WTC11 (cell line): ENCODE data around the gene GALT. TPM values are rescaled to one million over a fixed set of nuclear protein-coding genes. Genes with fewer than 3 reads are reported as not detected.

Source experiments
- ATAC-seq: fragments of 200-7000 bp; cut with Tn5 transposase; 2 replicates; pipeline ENCODE4 v1.10.0; 2021; ENCODE audit warnings: mild to moderate bottlenecking, moderate library complexity
- CTCF ChIA-PET: fragments of 300-600 bp; sonication (Branson Sonifier 250); formaldehyde crosslinking; loops from one replicate; lab custom pipeline; 2021; ENCODE audit warnings: antibody characterized with exemption; lab: Charles Lee
- POLR2A ChIA-PET: fragments of 350-600 bp; sonication (Branson Sonifier 250); formaldehyde crosslinking; loops from one replicate; lab custom pipeline; 2021; ENCODE audit warnings: antibody characterized with exemption; lab: Charles Lee
- DNase-seq: peaks from one replicate; pipeline ENCODE4 v3.0.0; 2021; ENCODE audit warnings: low spot score
- H3K27ac Mint-ChIP-seq: 2 replicates; pipeline ENCODE4 v1.8.0; 2021; ENCODE audit warnings: mixed read lengths
- H3K27me3 Mint-ChIP-seq: 2 replicates; pipeline ENCODE4 v1.8.0; 2021; ENCODE audit warnings: low read depth, mild to moderate bottlenecking, moderate library complexity, mixed read lengths
- H3K36me3 Mint-ChIP-seq: 2 replicates; pipeline ENCODE4 v1.8.0; 2021; ENCODE audit warnings: mixed read lengths
- H3K4me1 Mint-ChIP-seq: 2 replicates; pipeline ENCODE4 v1.8.0; 2022; ENCODE audit warnings: mixed read lengths
- H3K4me3 Mint-ChIP-seq: 2 replicates; pipeline ENCODE4 v1.8.0; 2021; ENCODE audit warnings: mild to moderate bottlenecking, moderate library complexity, mixed read lengths
- H3K9me3 Mint-ChIP-seq: 2 replicates; pipeline ENCODE4 v1.8.0; 2021; ENCODE audit warnings: mixed read lengths
- CBFB ChIP-seq: sonication (generic); formaldehyde crosslinking; IDR thresholded peaks from 2 replicates; pipeline ENCODE4 v1.8.1; 2022; ENCODE audit warnings: mild to moderate bottlenecking, low read depth, missing genetic modification reagents
- EMX1 ChIP-seq: fragments of 250-450 bp; sonication (Bioruptor Pico); IDR thresholded peaks from 2 replicates; pipeline ENCODE4 v1.8.0; 2021; ENCODE audit warnings: mild to moderate bottlenecking
- ESRRA ChIP-seq: sonication (generic); formaldehyde crosslinking; IDR thresholded peaks from 2 replicates; pipeline ENCODE4 v1.8.1; 2022; ENCODE audit warnings: mild to moderate bottlenecking, missing genetic modification reagents, borderline replicate concordance
- ETV6 ChIP-seq: sonication (generic); formaldehyde crosslinking; IDR thresholded peaks from 2 replicates; pipeline ENCODE4 v1.8.1; 2022; ENCODE audit warnings: mild to moderate bottlenecking, missing genetic modification reagents
- GABPB1 ChIP-seq: sonication (generic); formaldehyde crosslinking; IDR thresholded peaks from 2 replicates; pipeline ENCODE4 v1.8.1; 2023; ENCODE audit warnings: mild to moderate bottlenecking, missing genetic modification reagents
- HMGA2 ChIP-seq: fragments of 250-450 bp; sonication (Bioruptor Pico); IDR thresholded peaks from 2 replicates; pipeline ENCODE4 v1.4.0; 2021; ENCODE audit warnings: mild to moderate bottlenecking, moderate library complexity
- JAZF1 ChIP-seq: fragments of 250-450 bp; sonication (Bioruptor Pico); IDR thresholded peaks from 2 replicates; pipeline ENCODE4 v1.9.0; 2021; ENCODE audit warnings: moderate library complexity, mild to moderate bottlenecking, inconsistent platforms
- SMAD3 ChIP-seq: sonication (generic); formaldehyde crosslinking; IDR thresholded peaks from 2 replicates; pipeline ENCODE4 v1.8.0; 2022; ENCODE audit warnings: missing genetic modification reagents, mild to moderate bottlenecking, borderline replicate concordance
- ZNF671 ChIP-seq: fragments of 250-450 bp; sonication (Bioruptor Pico); IDR thresholded peaks from 2 replicates; pipeline ENCODE4 v1.8.0; 2021; ENCODE audit warnings: mild to moderate bottlenecking
- total RNA-seq: library from RNA; stranded (reverse); gene quantifications from 3 replicates; pipeline ENCODE4 v1.2.3, GENCODE V29; 2021
- TF ChIP-seq, protein P1 (sequence below): sonication (generic); formaldehyde crosslinking; IDR thresholded peaks from 2 replicates; pipeline ENCODE4 v1.8.1; 2022; ENCODE audit warnings: mild to moderate bottlenecking, moderate library complexity, missing genetic modification reagents
- TF ChIP-seq, protein P2 (sequence below): sonication (generic); formaldehyde crosslinking; IDR thresholded peaks from 2 replicates; pipeline ENCODE4 v1.8.1; 2022; ENCODE audit warnings: low read depth, mild to moderate bottlenecking, moderate library complexity, missing genetic modification reagents, borderline replicate concordance
- TF ChIP-seq, protein P3 (sequence below): sonication (generic); formaldehyde crosslinking; IDR thresholded peaks from 2 replicates; pipeline ENCODE4 v1.8.1; 2023; ENCODE audit warnings: mild to moderate bottlenecking, moderate library complexity, missing genetic modification reagents
- TF ChIP-seq, protein P4 (sequence below): fragments of 250-450 bp; sonication (Bioruptor Pico); IDR thresholded peaks from 2 replicates; pipeline ENCODE4 v1.9.0; 2021; ENCODE audit warnings: mild to moderate bottlenecking
- TF ChIP-seq, protein P5 (sequence below): sonication (generic); formaldehyde crosslinking; IDR thresholded peaks from 2 replicates; pipeline ENCODE4 v1.8.0; 2022; ENCODE audit warnings: mild to moderate bottlenecking, missing genetic modification reagents
- TF ChIP-seq, protein P6 (sequence below): sonication (generic); formaldehyde crosslinking; IDR thresholded peaks from 2 replicates; pipeline ENCODE4 v1.8.0; 2023; ENCODE audit warnings: missing genetic modification reagents, mild to moderate bottlenecking, borderline replicate concordance

Gene GALT
- total RNA-seq, 1 experiment from 2014 or later, result 39.7 TPM

DNA sequence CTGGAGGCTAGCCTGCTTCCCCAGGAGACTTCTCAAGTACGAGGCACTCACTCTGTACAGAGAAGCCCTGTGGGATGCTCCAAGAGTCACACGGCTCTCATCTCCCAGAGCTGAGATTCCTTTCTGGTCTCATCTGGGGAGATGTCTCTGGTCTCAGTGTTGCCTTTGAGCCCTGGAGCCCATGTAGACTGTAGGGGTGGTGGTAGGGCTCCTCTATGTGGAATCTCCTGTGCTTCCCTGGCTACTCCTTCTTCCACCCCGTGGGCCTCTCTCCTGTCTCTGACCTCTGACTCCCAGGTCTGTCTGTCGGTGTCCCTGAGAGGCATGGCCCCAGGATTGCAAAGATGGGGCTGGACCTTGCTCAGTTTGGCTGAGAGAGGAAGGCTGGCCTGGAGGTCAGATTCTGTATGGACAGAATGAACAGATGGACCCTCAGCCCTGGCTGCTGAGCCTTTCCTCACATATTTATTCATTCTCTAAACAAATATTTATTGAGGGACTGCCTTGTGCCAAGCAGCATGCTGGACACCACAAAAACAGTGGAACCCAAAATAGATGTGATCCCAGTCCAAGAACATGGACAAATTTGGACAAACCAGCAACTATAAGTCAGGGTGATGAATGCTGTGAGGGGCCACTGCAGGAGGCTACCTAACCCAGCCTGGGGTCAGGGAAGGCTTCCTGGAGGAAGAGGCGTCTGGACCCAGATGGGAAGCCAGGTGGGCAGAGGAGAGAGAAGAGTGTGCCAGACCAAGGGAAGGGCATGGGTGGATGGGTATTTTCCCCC is 42.0 kb downstream of the GALT start:
- no peak overlapping the region for H3K27ac Mint-ChIP-seq
- CTCF ChIA-PET, result interaction anchor here (1.0 to 9.0 kb wide), 4 partner anchors 13 to 14 kb away, joined by 3 to 60 read pairs (median 16); no protein-coding TSS in a partner anchor
- POLR2A ChIA-PET, result no interaction called here

GRCh38 chr9:34689116-34689470 is 42.6 kb downstream of the GALT start:
- peaks cover 16% of the 10 kb centered on the region for H3K4me1 Mint-ChIP-seq
- TF ChIP-seq, protein P1, sequence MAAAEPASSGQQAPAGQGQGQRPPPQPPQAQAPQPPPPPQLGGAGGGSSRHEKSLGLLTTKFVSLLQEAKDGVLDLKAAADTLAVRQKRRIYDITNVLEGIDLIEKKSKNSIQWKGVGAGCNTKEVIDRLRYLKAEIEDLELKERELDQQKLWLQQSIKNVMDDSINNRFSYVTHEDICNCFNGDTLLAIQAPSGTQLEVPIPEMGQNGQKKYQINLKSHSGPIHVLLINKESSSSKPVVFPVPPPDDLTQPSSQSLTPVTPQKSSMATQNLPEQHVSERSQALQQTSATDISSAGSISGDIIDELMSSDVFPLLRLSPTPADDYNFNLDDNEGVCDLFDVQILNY (CRISPR knock-in tag), result no peak
- TF ChIP-seq SMAD3, result no peak
- no peak for TF ChIP-seq JAZF1
- TF ChIP-seq, protein P2, sequence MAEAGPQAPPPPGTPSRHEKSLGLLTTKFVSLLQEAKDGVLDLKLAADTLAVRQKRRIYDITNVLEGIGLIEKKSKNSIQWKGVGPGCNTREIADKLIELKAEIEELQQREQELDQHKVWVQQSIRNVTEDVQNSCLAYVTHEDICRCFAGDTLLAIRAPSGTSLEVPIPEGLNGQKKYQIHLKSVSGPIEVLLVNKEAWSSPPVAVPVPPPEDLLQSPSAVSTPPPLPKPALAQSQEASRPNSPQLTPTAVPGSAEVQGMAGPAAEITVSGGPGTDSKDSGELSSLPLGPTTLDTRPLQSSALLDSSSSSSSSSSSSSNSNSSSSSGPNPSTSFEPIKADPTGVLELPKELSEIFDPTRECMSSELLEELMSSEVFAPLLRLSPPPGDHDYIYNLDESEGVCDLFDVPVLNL, result no peak
- no peak for TF ChIP-seq ESRRA
- TF ChIP-seq, protein P3, sequence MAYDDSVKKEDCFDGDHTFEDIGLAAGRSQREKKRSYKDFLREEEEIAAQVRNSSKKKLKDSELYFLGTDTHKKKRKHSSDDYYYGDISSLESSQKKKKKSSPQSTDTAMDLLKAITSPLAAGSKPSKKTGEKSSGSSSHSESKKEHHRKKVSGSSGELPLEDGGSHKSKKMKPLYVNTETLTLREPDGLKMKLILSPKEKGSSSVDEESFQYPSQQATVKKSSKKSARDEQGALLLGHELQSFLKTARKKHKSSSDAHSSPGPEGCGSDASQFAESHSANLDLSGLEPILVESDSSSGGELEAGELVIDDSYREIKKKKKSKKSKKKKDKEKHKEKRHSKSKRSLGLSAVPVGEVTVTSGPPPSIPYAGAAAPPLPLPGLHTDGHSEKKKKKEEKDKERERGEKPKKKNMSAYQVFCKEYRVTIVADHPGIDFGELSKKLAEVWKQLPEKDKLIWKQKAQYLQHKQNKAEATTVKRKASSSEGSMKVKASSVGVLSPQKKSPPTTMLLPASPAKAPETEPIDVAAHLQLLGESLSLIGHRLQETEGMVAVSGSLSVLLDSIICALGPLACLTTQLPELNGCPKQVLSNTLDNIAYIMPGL (CRISPR knock-in tag), result no peak
- no peak for TF ChIP-seq CBFB (CRISPR knock-in tag)
- no peak for TF ChIP-seq ZNF671
- no peaks in the 10 kb centered on the region for H3K9me3 Mint-ChIP-seq
- no peaks in the 10 kb centered on the region for H3K36me3 Mint-ChIP-seq
- ATAC-seq (no peak), DNase-seq (no peak)
- ChIA-PET POLR2A (no interaction called here), CTCF (interaction anchor here (1.0 to 9.0 kb wide), 3 partner anchors 12 to 14 kb away, joined by 3 to 60 read pairs (median 10); no protein-coding TSS in a partner anchor)
- H3K4me3 Mint-ChIP-seq, result no peak overlapping the region
- H3K27me3 Mint-ChIP-seq, result peaks cover 3% of the 10 kb centered on the region; the same call in 1 of the 2 replicates
- no peak overlapping the region for H3K27ac Mint-ChIP-seq

More for the DNA sequence above, 42.0 kb downstream of the GALT start:
- Mint-ChIP-seq H3K9me3 (no peaks in the 10 kb centered on the region), H3K27me3 (peaks cover 3% of the 10 kb centered on the region; the same call in 1 of the 2 replicates), H3K4me3 (no peak overlapping the region), H3K36me3 (no peaks in the 10 kb centered on the region), H3K4me1 (peaks cover 16% of the 10 kb centered on the region)
- no peak for DNase-seq
- no peak for ATAC-seq
- TF ChIP-seq, protein P4, sequence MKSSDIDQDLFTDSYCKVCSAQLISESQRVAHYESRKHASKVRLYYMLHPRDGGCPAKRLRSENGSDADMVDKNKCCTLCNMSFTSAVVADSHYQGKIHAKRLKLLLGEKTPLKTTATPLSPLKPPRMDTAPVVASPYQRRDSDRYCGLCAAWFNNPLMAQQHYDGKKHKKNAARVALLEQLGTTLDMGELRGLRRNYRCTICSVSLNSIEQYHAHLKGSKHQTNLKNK (CRISPR knock-in tag), result no peak
- TF ChIP-seq GABPB1 (CRISPR knock-in tag) (0 out of 2 replicates have a peak, but pooled peaks have one; percentile 9), HMGA2 (CRISPR knock-in tag) (no peak), ETV6 (no peak)
- TF ChIP-seq, protein P5, sequence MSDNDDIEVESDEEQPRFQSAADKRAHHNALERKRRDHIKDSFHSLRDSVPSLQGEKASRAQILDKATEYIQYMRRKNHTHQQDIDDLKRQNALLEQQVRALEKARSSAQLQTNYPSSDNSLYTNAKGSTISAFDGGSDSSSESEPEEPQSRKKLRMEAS (CRISPR knock-in tag), result no peak

DNA sequence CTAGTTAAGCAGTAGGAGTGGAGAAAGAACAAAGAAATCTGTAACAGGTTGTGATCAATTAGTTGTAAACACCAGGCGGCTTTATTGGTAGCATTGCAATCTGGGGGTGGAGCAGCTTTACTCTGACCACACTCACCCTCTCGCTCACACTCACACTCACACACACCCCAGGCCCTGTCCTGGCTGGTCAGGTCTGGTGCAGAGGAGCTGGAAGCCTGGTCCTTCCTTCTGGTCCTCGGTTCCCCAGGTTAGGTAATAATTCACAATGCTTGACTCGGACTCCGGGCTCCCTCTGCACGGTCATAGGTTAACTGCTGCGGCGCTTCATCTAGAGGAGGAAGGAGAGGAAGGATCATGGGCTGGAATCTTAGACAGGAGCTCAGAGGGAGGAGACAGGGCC is 43.0 kb downstream of the GALT start:
- H3K27ac Mint-ChIP-seq, result no peak overlapping the region
- peaks cover 3% of the 10 kb centered on the region; the same call in 1 of the 2 replicates for H3K27me3 Mint-ChIP-seq
- no peak for ATAC-seq
- no peaks in the 10 kb centered on the region for H3K36me3 Mint-ChIP-seq
- POLR2A ChIA-PET, result interaction anchor here (0.6 kb wide), 1 partner anchor 1068 kb away, joined by 4 read pairs; no protein-coding TSS in a partner anchor
- DNase-seq, result no peak
- TF ChIP-seq ETV6 (no peak), EMX1 (no peak)
- TF ChIP-seq, protein P6, sequence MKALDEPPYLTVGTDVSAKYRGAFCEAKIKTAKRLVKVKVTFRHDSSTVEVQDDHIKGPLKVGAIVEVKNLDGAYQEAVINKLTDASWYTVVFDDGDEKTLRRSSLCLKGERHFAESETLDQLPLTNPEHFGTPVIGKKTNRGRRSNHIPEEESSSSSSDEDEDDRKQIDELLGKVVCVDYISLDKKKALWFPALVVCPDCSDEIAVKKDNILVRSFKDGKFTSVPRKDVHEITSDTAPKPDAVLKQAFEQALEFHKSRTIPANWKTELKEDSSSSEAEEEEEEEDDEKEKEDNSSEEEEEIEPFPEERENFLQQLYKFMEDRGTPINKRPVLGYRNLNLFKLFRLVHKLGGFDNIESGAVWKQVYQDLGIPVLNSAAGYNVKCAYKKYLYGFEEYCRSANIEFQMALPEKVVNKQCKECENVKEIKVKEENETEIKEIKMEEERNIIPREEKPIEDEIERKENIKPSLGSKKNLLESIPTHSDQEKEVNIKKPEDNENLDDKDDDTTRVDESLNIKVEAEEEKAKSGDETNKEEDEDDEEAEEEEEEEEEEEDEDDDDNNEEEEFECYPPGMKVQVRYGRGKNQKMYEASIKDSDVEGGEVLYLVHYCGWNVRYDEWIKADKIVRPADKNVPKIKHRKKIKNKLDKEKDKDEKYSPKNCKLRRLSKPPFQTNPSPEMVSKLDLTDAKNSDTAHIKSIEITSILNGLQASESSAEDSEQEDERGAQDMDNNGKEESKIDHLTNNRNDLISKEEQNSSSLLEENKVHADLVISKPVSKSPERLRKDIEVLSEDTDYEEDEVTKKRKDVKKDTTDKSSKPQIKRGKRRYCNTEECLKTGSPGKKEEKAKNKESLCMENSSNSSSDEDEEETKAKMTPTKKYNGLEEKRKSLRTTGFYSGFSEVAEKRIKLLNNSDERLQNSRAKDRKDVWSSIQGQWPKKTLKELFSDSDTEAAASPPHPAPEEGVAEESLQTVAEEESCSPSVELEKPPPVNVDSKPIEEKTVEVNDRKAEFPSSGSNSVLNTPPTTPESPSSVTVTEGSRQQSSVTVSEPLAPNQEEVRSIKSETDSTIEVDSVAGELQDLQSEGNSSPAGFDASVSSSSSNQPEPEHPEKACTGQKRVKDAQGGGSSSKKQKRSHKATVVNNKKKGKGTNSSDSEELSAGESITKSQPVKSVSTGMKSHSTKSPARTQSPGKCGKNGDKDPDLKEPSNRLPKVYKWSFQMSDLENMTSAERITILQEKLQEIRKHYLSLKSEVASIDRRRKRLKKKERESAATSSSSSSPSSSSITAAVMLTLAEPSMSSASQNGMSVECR (CRISPR knock-in tag), result no peak
- no peaks in the 10 kb centered on the region for H3K9me3 Mint-ChIP-seq
- H3K4me1 Mint-ChIP-seq, result peaks cover 16% of the 10 kb centered on the region
- CTCF ChIA-PET, result interaction anchor here (1.0 to 9.0 kb wide), 4 partner anchors 12 to 15 kb away, joined by 3 to 60 read pairs (median 6); no protein-coding TSS in a partner anchor
- no peak overlapping the region for H3K4me3 Mint-ChIP-seq
